GM12874 (cell line): ENCODE results near the gene USP43.

Source experiments
- CTCF ChIP-seq: IDR thresholded peaks from 2 replicates; pipeline ENCODE4 v1.5.1; 2011; ENCODE audit warnings: low read depth, mild to moderate bottlenecking, control low read depth, low read length, moderate library complexity; ENCODE audit not compliant: insufficient read depth

Gene USP43

GRCh38 chr17:9648521-9649110, 3.3 kb downstream of the USP43 start:
- no peak for TF ChIP-seq CTCF

- TF ChIP-seq CTCF = no peak
Measured at GRCh38 chr17:9658593-9659211, 13.4 kb downstream of the USP43 start.

GRCh38 chr17:9661027-9661426, 15.7 kb downstream of the USP43 start:
- TF ChIP-seq CTCF = no peak

- TF ChIP-seq CTCF = no peak
Measured at GRCh38 chr17:9666461-9667050, 21.2 kb downstream of the USP43 start.

GRCh38 chr17:9668517-9668916, 23.2 kb downstream of the USP43 start:
- no peak for TF ChIP-seq CTCF

- TF ChIP-seq CTCF = no peak
Measured at GRCh38 chr17:9669551-9670008, 24.3 kb downstream of the USP43 start.

- TF ChIP-seq CTCF = no peak
Measured at GRCh38 chr17:9670596-9670995, 25.3 kb downstream of the USP43 start.
